H1 (cell line): ENCODE data around the gene HNRNPH2. TPM values are rescaled to one million over a fixed set of nuclear protein-coding genes. Genes with fewer than 3 reads are reported as not detected.
A peak's percentile ranks its signal among the peaks of the same experiment; 100 is the strongest.

ENCODE experiments used
- CTCF ChIA-PET: fragments of 300-600 bp; sonication (Branson Sonifier 250); formaldehyde crosslinking; loops from one replicate; lab custom pipeline; 2021; ENCODE audit not compliant: partially characterized antibody; lab: Charles Lee
- POLR2A ChIA-PET: fragments of 300-600 bp; sonication (Branson Sonifier 250); formaldehyde crosslinking; loops from one replicate; lab custom pipeline; 2021; ENCODE audit warnings: inconsistent platforms; ENCODE audit not compliant: partially characterized antibody; lab: Charles Lee
- DNase-seq, 2 experiments: peaks; one replicate each; pipeline versions ENCODE4 v3.0.0 to v3.0.0-alpha.2; 2010 to 2022; ENCODE audit warnings: low spot score in 2 of 2, low read depth in 1 of 2, mixed read lengths in 1 of 2
- FAIRE-seq: peaks from 2 replicates; lab custom pipeline; 2011; peaks lifted over from hg19 to GRCh38; lab: Jason Lieb, UNC
- H2AFZ ChIP-seq: 2 replicates; pipeline ENCODE4 v1.8.1; 2012; ENCODE audit warnings: low read length, inconsistent platforms
- H2AK5ac ChIP-seq: 2 replicates; pipeline ENCODE4 v1.6.1; 2013; ENCODE audit warnings: low read depth, low read length
- H2BK120ac ChIP-seq: replicated peaks from 2 replicates; pipeline ENCODE3; 2013; ENCODE audit warnings: low read depth, low read length, inconsistent platforms
- H2BK12ac ChIP-seq: 2 replicates; pipeline ENCODE4 v1.6.1; 2013; ENCODE audit warnings: low read depth, low read length
- H2BK15ac ChIP-seq: 2 replicates; pipeline ENCODE4 v1.6.1; 2013; ENCODE audit warnings: low read length
- H2BK20ac ChIP-seq: 2 replicates; pipeline ENCODE4 v1.6.1; 2013; ENCODE audit warnings: low read length
- H2BK5ac ChIP-seq: 2 replicates; pipeline ENCODE4 v1.6.1; 2013; ENCODE audit warnings: low read depth, low read length
- H3K14ac ChIP-seq: 2 replicates; pipeline ENCODE4 v1.6.1; 2013; ENCODE audit warnings: inconsistent platforms; ENCODE audit not compliant: insufficient read length
- H3K18ac ChIP-seq: 2 replicates; pipeline ENCODE4 v1.6.1; 2013; ENCODE audit warnings: low read length; ENCODE audit errors: extremely low read depth
- H3K23ac ChIP-seq: 2 replicates; pipeline ENCODE4 v1.6.1; 2013; ENCODE audit warnings: inconsistent platforms; ENCODE audit not compliant: insufficient read length
- H3K23me2 ChIP-seq: 2 replicates; pipeline ENCODE4 v1.6.1; 2013; ENCODE audit warnings: low read depth, low read length
- H3K27ac ChIP-seq: 2 replicates; pipeline ENCODE4 v1.6.1; 2011; ENCODE audit warnings: low read depth, low read length, inconsistent platforms
- H3K27me3 ChIP-seq, 4 experiments: replicated peaks in 1 of 4; 1 replicate in 1 of 4; 2 replicates in 3 of 4; pipeline versions ENCODE4 v1.6.1 to v1.8.1; 2011 to 2013; ENCODE audit warnings: low read length in 3 of 4, mild to moderate bottlenecking in 3 of 4, inconsistent platforms in 2 of 4, mixed read lengths in 2 of 4, moderate library complexity in 1 of 4; ENCODE audit not compliant: control insufficient read depth in 3 of 4, insufficient read depth in 3 of 4; ENCODE audit errors: extremely low read depth in 1 of 4
- H3K36me3 ChIP-seq, 4 experiments: 2 replicates each; pipeline versions ENCODE4 v1.6.1 to v1.8.1; 2011 to 2013; ENCODE audit warnings: mild to moderate bottlenecking in 4 of 4, low read length in 3 of 4, moderate library complexity in 2 of 4, control low read depth in 1 of 4, inconsistent platforms in 1 of 4; ENCODE audit not compliant: insufficient read depth in 4 of 4, control insufficient read depth in 2 of 4
- H3K4ac ChIP-seq: replicated peaks from 2 replicates; pipeline ENCODE3; 2013; ENCODE audit warnings: low read length, low read depth, mixed read lengths, inconsistent platforms; ENCODE audit not compliant: insufficient read length
- H3K4me1 ChIP-seq, 4 experiments: replicated peaks in 1 of 4; 1 replicate in 1 of 4; 2 replicates in 3 of 4; pipeline versions ENCODE4 v1.6.1 to v1.8.1; 2011 to 2013; ENCODE audit warnings: low read length in 3 of 4, inconsistent platforms in 2 of 4, mixed read lengths in 1 of 4; ENCODE audit not compliant: insufficient read depth in 4 of 4, control insufficient read depth in 3 of 4
- H3K4me2 ChIP-seq, 2 experiments: 2 replicates each; pipeline versions ENCODE4 v1.6.1 to v1.8.1; 2011 to 2013; ENCODE audit warnings: low read depth in 2 of 2, low read length in 2 of 2, control low read depth in 1 of 2, inconsistent platforms in 1 of 2, mild to moderate bottlenecking in 1 of 2; ENCODE audit not compliant: insufficient read depth in 1 of 2
- H3K4me3 ChIP-seq, 4 experiments: fragments of 200-600, 300-600 bp in 1 of 4; sonication (generic), shearing (Covaris generic), sonication (Bioruptor Twin) in 1 of 4; 2 replicates each; pipeline versions ENCODE4 v1.5.1 to v1.8.1; 2011 to 2016; ENCODE audit warnings: low read length in 4 of 4, low read depth in 3 of 4, control low read depth in 2 of 4, inconsistent platforms in 2 of 4, mild to moderate bottlenecking in 2 of 4, mixed read lengths in 1 of 4, moderate library complexity in 1 of 4; ENCODE audit not compliant: insufficient read depth in 2 of 4; ENCODE audit errors: extremely low read depth in 1 of 4
- H3K56ac ChIP-seq: replicated peaks from 2 replicates; pipeline ENCODE3; 2013; ENCODE audit warnings: low read depth, mild to moderate bottlenecking, mixed read lengths, low read length, inconsistent platforms; ENCODE audit not compliant: insufficient read length
- H3K79me1 ChIP-seq: 2 replicates; pipeline ENCODE4 v1.6.1; 2013; ENCODE audit warnings: low read depth, low read length, control low read depth
- H3K79me2 ChIP-seq, 2 experiments: 2 replicates each; pipeline versions ENCODE4 v1.6.1 to v1.8.1; 2012 to 2013; ENCODE audit warnings: low read length in 2 of 2, mild to moderate bottlenecking in 2 of 2, inconsistent platforms in 1 of 2; ENCODE audit not compliant: insufficient read depth in 2 of 2, control insufficient read depth in 1 of 2
- H3K9ac ChIP-seq, 4 experiments: replicated peaks in 1 of 4; 1 replicate in 1 of 4; 2 replicates in 3 of 4; pipeline versions ENCODE4 v1.6.1 to v1.8.1; 2011 to 2013; ENCODE audit warnings: low read depth in 3 of 4, low read length in 3 of 4, control low read depth in 2 of 4, mild to moderate bottlenecking in 2 of 4, moderate library complexity in 2 of 4, inconsistent platforms in 1 of 4; ENCODE audit errors: extremely low read depth in 1 of 4
- H3K9me3 ChIP-seq, 2 experiments: 2 replicates each; pipeline versions ENCODE4 v1.6.1 to v1.8.1; 2012 to 2013; ENCODE audit warnings: mild to moderate bottlenecking in 2 of 2, moderate library complexity in 2 of 2, control low read depth in 1 of 2, inconsistent platforms in 1 of 2, low read depth in 1 of 2, low read length in 1 of 2, mixed read lengths in 1 of 2; ENCODE audit not compliant: insufficient read depth in 2 of 2
- H4K20me1 ChIP-seq, 2 experiments: replicated peaks in 1 of 2; 2 replicates each; pipeline versions ENCODE3 to v1.8.1; 2011 to 2013; ENCODE audit warnings: inconsistent platforms in 2 of 2, low read length in 2 of 2, mild to moderate bottlenecking in 1 of 2; ENCODE audit not compliant: insufficient read depth in 2 of 2, control insufficient read depth in 1 of 2
- H4K5ac ChIP-seq: 2 replicates; pipeline ENCODE4 v1.6.1; 2013; ENCODE audit warnings: low read length, low read depth, mixed read lengths, inconsistent platforms; ENCODE audit not compliant: insufficient read length
- H4K8ac ChIP-seq: 2 replicates; pipeline ENCODE4 v1.8.0; 2013; ENCODE audit warnings: mild to moderate bottlenecking, moderate library complexity, low read length, inconsistent platforms; ENCODE audit not compliant: insufficient read depth; ENCODE audit errors: extremely low read depth
- H4K91ac ChIP-seq: replicated peaks from 2 replicates; pipeline ENCODE3; 2013; ENCODE audit warnings: low read length, mixed read lengths, inconsistent platforms; ENCODE audit not compliant: insufficient read length
- ATF2 ChIP-seq: IDR thresholded peaks from 2 replicates; pipeline ENCODE4 v1.6.1; 2012; ENCODE audit warnings: low read length, inconsistent platforms
- CBX8 ChIP-seq: fragments of 300-800, 300-1000 bp; sonication (generic); IDR thresholded peaks from 2 replicates; pipeline ENCODE4 v1.7.1; 2016; ENCODE audit warnings: low read depth, low read length, borderline replicate concordance
- CHD1 ChIP-seq: IDR thresholded peaks from 2 replicates; pipeline ENCODE4 v1.6.1; 2012; ENCODE audit warnings: low read depth, low read length, improper control_type of control experiment
- CREB1 ChIP-seq: IDR thresholded peaks from 2 replicates; pipeline ENCODE4 v1.6.1; 2012; ENCODE audit warnings: inconsistent platforms
- CTCF ChIP-seq, 3 experiments: IDR thresholded peaks; 1 replicate in 2 of 3; 2 replicates in 1 of 3; pipeline versions ENCODE4 v1.5.1 to v1.6.1; 2011; ENCODE audit warnings: low read length in 3 of 3, mild to moderate bottlenecking in 3 of 3, inconsistent platforms in 2 of 3, low read depth in 1 of 3, moderate library complexity in 1 of 3; ENCODE audit not compliant: insufficient read depth in 1 of 3; ENCODE audit errors: control extremely low read depth in 1 of 3
- EGR1 ChIP-seq: IDR thresholded peaks from 2 replicates; pipeline ENCODE4 v1.6.1; 2011; ENCODE audit warnings: low read depth, low read length, borderline replicate concordance
- HDAC2 ChIP-seq, 2 experiments: fragments of 300-600 bp in 1 of 2; sonication (generic) in 1 of 2; IDR thresholded peaks; 2 replicates each; pipeline ENCODE4 v1.6.1; 2011 to 2012; ENCODE audit warnings: low read depth in 2 of 2, low read length in 2 of 2, mild to moderate bottlenecking in 2 of 2, moderate library complexity in 2 of 2, borderline replicate concordance in 1 of 2, inconsistent platforms in 1 of 2
- KDM4A ChIP-seq: IDR thresholded peaks from one replicate; pipeline ENCODE4 v1.7.1; 2012; ENCODE audit warnings: low read depth, mild to moderate bottlenecking, moderate library complexity, low read length, inconsistent platforms; ENCODE audit not compliant: severe bottlenecking
- RBBP5 ChIP-seq: IDR thresholded peaks from 2 replicates; pipeline ENCODE4 v1.7.1; 2012; ENCODE audit warnings: low read depth, mild to moderate bottlenecking, inconsistent platforms, low read length, moderate library complexity, borderline replicate concordance
- WGBS, 2 experiments: shearing (Covaris generic) in 1 of 2; methylation state at CpG; one replicate each; pipeline versions ENCODE4 v1.1.6 to v1.1.7; 2013 to 2015; ENCODE audit warnings: low lambda C conversion rate in 2 of 2, mixed read lengths in 2 of 2, inconsistent platforms in 1 of 2, low coverage in 1 of 2, missing lambda C conversion rate in 1 of 2; ENCODE audit not compliant: insufficient replicate concordance in 2 of 2, insufficient coverage in 1 of 2, insufficient read length in 1 of 2; ENCODE audit errors: extremely low coverage in 1 of 2, missing lambda C conversion rate in 1 of 2; 5-methylcytosine and 5-hydroxymethylcytosine counted together
- polyA plus RNA-seq, 7 experiments: library from polyadenylated mRNA; depleted of rRNA in 3 of 7; stranded (reverse) in 5 of 7; unstranded in 2 of 7; fragments of >200 nt in 5 of 7; fragments of 200-250 nt in 2 of 7; gene quantifications; 1 replicate in 5 of 7; 2 replicates in 1 of 7; 4 replicates in 1 of 7; pipeline versions ENCODE4 v1.2.1 to v1.2.3, GENCODE V29; 2011 to 2013; ENCODE audit warnings: missing spikeins in 2 of 7, mixed read lengths in 2 of 7
- total RNA-seq: library from RNA; stranded (reverse); fragmentation: NEBNext Ultra II Directional; extraction: Animal tissue kit (Norgen Biotek cat#: 25700); gene quantifications from 2 replicates; pipeline ENCODE4 v1.2.1, GENCODE V29; 2021

Gene HNRNPH2
- total and polyA plus RNA-seq, 2 of the 8 experiments (the other 6 are each of a cell fraction or from before 2014, with no cell fraction given): 27.7 to 66.7 TPM

GRCh38 chrX:101416691-101417090, 8.7 kb downstream of the HNRNPH2 start:
- no peak for FAIRE-seq
- no peak for DNase-seq
- Histone ChIP-seq H4K20me1 (peaks cover 0 to 2% of the 10 kb centered on the region in 2 experiments), H3K56ac (no peak overlapping the region), H3K23me2 (peaks cover 3% of the 10 kb centered on the region; the same call in 1 of the 2 replicates), H3K14ac (no peak overlapping the region), H2BK15ac (no peak overlapping the region), H3K36me3 (peaks cover 0 to 16% (median 8%) of the 10 kb centered on the region in 4 experiments; a peak in 5 of 8 replicates), H2AK5ac (no peak overlapping the region), H3K4me3 (no peak overlapping the region), H3K27ac (no peak overlapping the region), H3K4me1 (peaks cover 0 to 3% (median 1%) of the 10 kb centered on the region in 4 experiments; a peak in 3 of 7 replicates), H3K4ac (no peak overlapping the region), H4K8ac (no peak overlapping the region), H3K27me3 (no peaks in the 10 kb centered on the region), H3K9ac (no peak overlapping the region), H3K9me3 (no peaks in the 10 kb centered on the region), H3K4me2 (no peak overlapping the region), H4K91ac (peak overlapping the region; percentile 19), H2BK5ac (no peak overlapping the region), H2BK20ac (no peak overlapping the region), H2BK12ac (no peak overlapping the region), H2AFZ (no peak overlapping the region), H3K79me2 (peaks cover 0 to 14% of the 10 kb centered on the region in 2 experiments; a peak in 2 of 4 replicates), H3K79me1 (no peaks in the 10 kb centered on the region), H4K5ac (no peak overlapping the region), H2BK120ac (no peak overlapping the region), H3K18ac (no peak overlapping the region), H3K23ac (no peak overlapping the region)
- ChIA-PET CTCF (interaction anchor here (0.6 to 1.5 kb wide), 3 partner anchors 19 to 194 kb away, joined by 3 to 4 read pairs (median 3); no protein-coding TSS in a partner anchor), POLR2A (interaction anchor here (1.0 to 5.4 kb wide), 6 partner anchors 9 to 66 kb away, joined by 3 to 36 read pairs (median 3); partner anchors contain the start of genes GLA, HNRNPH2 and RPL36A)
- WGBS, 2 experiments: 84% methylated on average over 3 of the region's 7 CpGs; no CpG with 5 or more reads in 1 of the 2 experiments
- TF ChIP-seq CREB1 (no peak), EGR1 (no peak), HDAC2 (IDR thresholded peaks at IDR 0.05; ENCODE audit: borderline replicate concordance in 1 of 2, low read depth in 2 of 2, low read length in 2 of 2) (no peak), CTCF (IDR thresholded peaks at IDR 0.05; ENCODE audit: control extremely low read depth in 1 of 3, insufficient read depth in 1 of 3, low read depth in 1 of 3, low read length in 3 of 3) (no peak), RBBP5 (no peak), KDM4A (no peak), ATF2 (no peak), CBX8 (no peak), CHD1 (no peak)
